Glutamatergic neuron (in vitro differentiated cells): ENCODE measurements around the gene MPP4. TPM values are rescaled to one million over a fixed set of nuclear protein-coding genes. Genes with fewer than 3 reads are reported as not detected.
"Not testable (repeated sequence)": the region's sequence is repeated elsewhere in the genome, so short reads cannot be mapped to it uniquely, and the experiment has no call there.

ENCODE experiments used
- DNase-seq: peaks from one replicate; pipeline ENCODE4 v3.0.0; 2022
- H3K27ac Mint-ChIP-seq: one replicate; pipeline ENCODE4 v1.8.0; 2020; ENCODE audit warnings: mild to moderate bottlenecking, mixed read lengths, inconsistent platforms; ENCODE audit not compliant: unreplicated experiment
- H3K27me3 Mint-ChIP-seq: one replicate; pipeline ENCODE4 v1.8.0; 2020; ENCODE audit warnings: mild to moderate bottlenecking, moderate library complexity, mixed read lengths, inconsistent platforms; ENCODE audit not compliant: unreplicated experiment
- H3K36me3 Mint-ChIP-seq: one replicate; pipeline ENCODE4 v1.8.0; 2020; ENCODE audit warnings: mild to moderate bottlenecking, mixed read lengths, inconsistent platforms; ENCODE audit not compliant: unreplicated experiment
- H3K4me1 Mint-ChIP-seq: one replicate; pipeline ENCODE4 v1.8.0; 2020; ENCODE audit warnings: mild to moderate bottlenecking, low read depth, mixed read lengths, inconsistent platforms; ENCODE audit not compliant: unreplicated experiment
- H3K4me3 Mint-ChIP-seq: one replicate; pipeline ENCODE4 v1.8.0; 2020; ENCODE audit warnings: mild to moderate bottlenecking, mixed read lengths, inconsistent platforms; ENCODE audit not compliant: unreplicated experiment
- H3K9me3 Mint-ChIP-seq: one replicate; pipeline ENCODE4 v1.8.0; 2020; ENCODE audit warnings: mild to moderate bottlenecking, moderate library complexity, mixed read lengths, inconsistent platforms; ENCODE audit not compliant: unreplicated experiment
- CTCF ChIP-seq: fragments of 200-600 bp; sonication (generic); IDR thresholded peaks from one replicate; pipeline ENCODE4 v1.5.0; 2021; ENCODE audit not compliant: partially characterized antibody, unreplicated experiment
- total RNA-seq: library from RNA; stranded (reverse); fragmentation: NEBNext Ultra II Directional; extraction: Animal tissue kit (Norgen Biotek cat#: 25700); gene quantifications from one replicate; pipeline ENCODE4 v1.2.1, GENCODE V29; 2021; ENCODE audit not compliant: unreplicated experiment

The MPP4 gene
- total RNA-seq, 1 donor from 2014 or later, result 0.25 TPM

- Mint-ChIP-seq H3K4me1 (no peaks in the 10 kb centered on the region), H3K4me3 (no peak overlapping the region), H3K27me3 (no peaks in the 10 kb centered on the region), H3K27ac (no peak overlapping the region), H3K9me3 (no peaks in the 10 kb centered on the region), H3K36me3 (no peaks in the 10 kb centered on the region)
- no peak for TF ChIP-seq CTCF
- no peak for DNase-seq
Measured at GRCh38 chr2:201675454-201675853, 23.0 kb downstream of the MPP4 start.

GRCh38 chr2:201674794-201675193 is 23.6 kb downstream of the MPP4 start:
- Mint-ChIP-seq H3K27ac (no peak overlapping the region), H3K4me1 (no peaks in the 10 kb centered on the region), H3K9me3 (no peaks in the 10 kb centered on the region), H3K36me3 (no peaks in the 10 kb centered on the region), H3K27me3 (no peaks in the 10 kb centered on the region), H3K4me3 (no peak overlapping the region)
- no peak for DNase-seq
- TF ChIP-seq CTCF, result no peak

GRCh38 chr2:201674298-201674697 is 24.1 kb downstream of the MPP4 start:
- no peaks in the 10 kb centered on the region for H3K27me3 Mint-ChIP-seq
- no peaks in the 10 kb centered on the region for H3K36me3 Mint-ChIP-seq
- H3K27ac Mint-ChIP-seq, result no peak overlapping the region
- no peaks in the 10 kb centered on the region for H3K9me3 Mint-ChIP-seq
- no peak for DNase-seq
- no peak overlapping the region for H3K4me3 Mint-ChIP-seq
- no peaks in the 10 kb centered on the region for H3K4me1 Mint-ChIP-seq
- no peak for TF ChIP-seq CTCF

GRCh38 chr2:201673546-201673945 is 24.9 kb downstream of the MPP4 start:
- H3K36me3 Mint-ChIP-seq, result no peaks in the 10 kb centered on the region
- TF ChIP-seq CTCF, result no peak
- H3K27me3 Mint-ChIP-seq, result peaks cover 2% of the 10 kb centered on the region
- no peak overlapping the region for H3K4me3 Mint-ChIP-seq
- no peaks in the 10 kb centered on the region for H3K9me3 Mint-ChIP-seq
- no peaks in the 10 kb centered on the region for H3K4me1 Mint-ChIP-seq
- DNase-seq, result no peak
- H3K27ac Mint-ChIP-seq, result no peak overlapping the region

- H3K9me3 Mint-ChIP-seq, DNase-seq, H3K4me3 Mint-ChIP-seq, H3K36me3 Mint-ChIP-seq, H3K4me1 Mint-ChIP-seq, H3K27me3 Mint-ChIP-seq, H3K27ac Mint-ChIP-seq: not testable (repeated sequence)
Measured at GRCh38 chr2:201671205-201671604, 27.2 kb downstream of the MPP4 start.

- H3K27me3 Mint-ChIP-seq, result peaks cover 2% of the 10 kb centered on the region
- no peak overlapping the region for H3K4me3 Mint-ChIP-seq
- no peaks in the 10 kb centered on the region for H3K36me3 Mint-ChIP-seq
- TF ChIP-seq CTCF, result no peak
- no peak for DNase-seq
- no peaks in the 10 kb centered on the region for H3K4me1 Mint-ChIP-seq
- H3K9me3 Mint-ChIP-seq, result no peaks in the 10 kb centered on the region
- H3K27ac Mint-ChIP-seq, result no peak overlapping the region
Measured at GRCh38 chr2:201669865-201670264, 28.6 kb downstream of the MPP4 start.
